NB4 (cell line): Measurements from ENCODE around the gene PRRC2A.

ENCODE experiments used
- CTCF ChIP-seq: IDR thresholded peaks from one replicate; pipeline ENCODE4 v1.5.1; 2012; ENCODE audit warnings: low read depth, low read length
- POLR2A ChIP-seq: IDR thresholded peaks from 2 replicates; pipeline ENCODE4 v1.6.1; 2011; ENCODE audit warnings: mild to moderate bottlenecking; ENCODE audit not compliant: insufficient read length; ENCODE audit errors: extremely low read depth

- TF ChIP-seq CTCF (no peak), POLR2A (no peak)
These were observed 3.6 kb downstream of the PRRC2A start for GRCh38 chr6:31624070-31624469.
